GM13977 (cell line): Measurements from ENCODE around the gene ATXN1.
"Not testable (repeated sequence)": the region's sequence is repeated elsewhere in the genome, so short reads cannot be mapped to it uniquely, and the experiment has no call there.

Experiments
- DNase-seq: peaks from one replicate; pipeline ENCODE4 v3.0.0; 2012; ENCODE audit warnings: low spot score
- in situ Hi-C: fragments of 300-500 bp; cut with MboI; formaldehyde crosslinking; loops from one replicate; pipeline ENCODE4 v1.12.0; 2022; ENCODE audit warnings: low sequenced_read_pairs, low pct_unique_long_range_greater_than_20kb, mixed read lengths, inconsistent platforms; ENCODE audit not compliant: unreplicated experiment
- TF ChIP-seq, protein P1 (sequence below): IDR thresholded peaks from 2 replicates; pipeline ENCODE4 v1.5.1; 2012; ENCODE audit warnings: mild to moderate bottlenecking, control low read depth; ENCODE audit not compliant: insufficient read depth; ENCODE audit errors: extremely low read depth, missing control alignments

Gene ATXN1

GRCh38 chr6:16633465-16633864 is 127.8 kb downstream of the ATXN1 start:
- in situ Hi-C loops = no loop called here
- TF ChIP-seq, protein P1, sequence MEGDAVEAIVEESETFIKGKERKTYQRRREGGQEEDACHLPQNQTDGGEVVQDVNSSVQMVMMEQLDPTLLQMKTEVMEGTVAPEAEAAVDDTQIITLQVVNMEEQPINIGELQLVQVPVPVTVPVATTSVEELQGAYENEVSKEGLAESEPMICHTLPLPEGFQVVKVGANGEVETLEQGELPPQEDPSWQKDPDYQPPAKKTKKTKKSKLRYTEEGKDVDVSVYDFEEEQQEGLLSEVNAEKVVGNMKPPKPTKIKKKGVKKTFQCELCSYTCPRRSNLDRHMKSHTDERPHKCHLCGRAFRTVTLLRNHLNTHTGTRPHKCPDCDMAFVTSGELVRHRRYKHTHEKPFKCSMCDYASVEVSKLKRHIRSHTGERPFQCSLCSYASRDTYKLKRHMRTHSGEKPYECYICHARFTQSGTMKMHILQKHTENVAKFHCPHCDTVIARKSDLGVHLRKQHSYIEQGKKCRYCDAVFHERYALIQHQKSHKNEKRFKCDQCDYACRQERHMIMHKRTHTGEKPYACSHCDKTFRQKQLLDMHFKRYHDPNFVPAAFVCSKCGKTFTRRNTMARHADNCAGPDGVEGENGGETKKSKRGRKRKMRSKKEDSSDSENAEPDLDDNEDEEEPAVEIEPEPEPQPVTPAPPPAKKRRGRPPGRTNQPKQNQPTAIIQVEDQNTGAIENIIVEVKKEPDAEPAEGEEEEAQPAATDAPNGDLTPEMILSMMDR = no peak
- DNase-seq = no peak

- DNase-seq = no peak
- TF ChIP-seq, protein P1 = no peak
- in situ Hi-C loops = no loop called here
Observed at GRCh38 chr6:16632101-16632500, 129.2 kb downstream of the ATXN1 start.

- DNase-seq = no peak
- TF ChIP-seq, protein P1 = no peak
- in situ Hi-C loops = no loop called here
Observed at GRCh38 chr6:16630026-16630643, 131.1 kb downstream of the ATXN1 start.

- DNase-seq, in situ Hi-C loops: not testable (repeated sequence)
Observed at GRCh38 chr6:16628580-16628979, 132.7 kb downstream of the ATXN1 start.

GRCh38 chr6:16626650-16627049 is 134.6 kb downstream of the ATXN1 start:
- TF ChIP-seq, protein P1 = no peak
- DNase-seq = no peak
- in situ Hi-C loops = no loop called here

DNA sequence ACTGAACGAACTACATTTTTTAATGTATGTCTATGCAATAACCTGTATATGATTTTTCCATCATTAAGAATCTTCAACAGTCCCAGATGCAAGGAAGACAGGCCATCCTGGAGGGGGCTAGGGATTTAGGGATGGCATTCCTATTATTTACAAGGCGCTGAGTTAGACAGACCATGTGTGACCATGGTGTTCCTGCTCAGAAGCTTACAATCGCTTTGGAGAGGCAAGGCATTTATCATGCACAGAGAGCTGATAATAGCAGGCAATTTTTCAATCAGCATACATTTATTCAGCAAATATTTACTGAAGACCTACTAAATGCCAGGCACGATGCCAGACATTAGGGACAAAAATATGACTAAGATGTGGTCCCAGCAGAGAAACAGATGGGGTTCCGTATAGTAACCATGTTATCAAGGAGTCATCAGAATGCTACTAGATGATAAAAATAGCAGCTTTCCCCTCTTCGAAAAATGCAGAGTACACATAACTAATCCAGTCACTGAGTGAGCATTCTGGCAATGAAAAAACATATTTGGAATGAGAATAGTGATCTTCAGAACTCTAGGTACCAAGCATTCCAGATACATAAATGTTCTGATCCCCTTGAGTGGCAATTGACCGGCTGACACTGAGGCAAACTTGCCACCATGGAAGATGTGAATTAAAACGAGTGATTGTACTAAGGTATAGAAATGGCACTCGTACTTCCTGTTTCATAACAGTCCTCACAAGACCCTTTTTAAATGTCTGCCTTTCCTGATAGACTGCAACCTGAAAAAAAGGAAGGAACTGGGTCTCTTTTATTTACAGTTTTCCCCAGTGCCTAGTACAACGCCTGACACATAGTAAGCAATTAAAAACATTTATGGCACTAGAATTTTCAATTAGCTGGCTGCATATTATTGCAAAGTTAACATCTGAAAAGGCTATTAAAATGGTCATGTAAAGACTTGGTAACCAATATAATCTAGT is 135.7 kb downstream of the ATXN1 start:
- no peak for DNase-seq
- in situ Hi-C loops = no loop called here
- TF ChIP-seq, protein P1 = no peak
